Right atrium auricular region (tissue), 2 donors: ENCODE results near the gene ACBD4. TPM values are rescaled to one million over a fixed set of nuclear protein-coding genes. Genes with fewer than 3 reads are reported as not detected.

Experiments
- DNase-seq: peaks from one replicate; pipeline ENCODE4 v3.0.0-alpha.2; 2019; ENCODE audit warnings: low spot score
- H3K27ac ChIP-seq, 2 donors: fragments of 200-600 bp; sonication (generic); 1 replicate in 1 of 2; 2 replicates in 1 of 2; pipeline ENCODE4 v1.5.1; 2016 to 2019
- H3K27me3 ChIP-seq, 2 donors: fragments of 200-600 bp; sonication (generic); one replicate each; pipeline versions ENCODE4 v1.5.1 to v1.6.0; 2017 to 2019
- H3K36me3 ChIP-seq: fragments of 200-600 bp; sonication (generic); one replicate; pipeline ENCODE4 v1.5.1; 2016
- H3K4me1 ChIP-seq, 2 donors: fragments of 200-600 bp; sonication (generic); one replicate each; pipeline versions ENCODE4 v1.5.1 to v1.6.0; 2017 to 2019
- H3K4me3 ChIP-seq, 2 donors: fragments of 200-600 bp; sonication (generic); 1 replicate in 1 of 2; 2 replicates in 1 of 2; pipeline ENCODE4 v1.5.1; 2017 to 2019; ENCODE audit warnings: mild to moderate bottlenecking in 1 of 2, moderate library complexity in 1 of 2
- H3K9me3 ChIP-seq, 2 donors: fragments of 200-600 bp; sonication (generic); one replicate each; pipeline ENCODE4 v1.5.1; 2019
- total RNA-seq, 2 donors: library from RNA; depleted of rRNA; stranded (reverse); fragments of >200 nt; gene quantifications; one replicate each; pipeline ENCODE4 v1.1.0, GENCODE V29; 2016
- TF ChIP-seq, protein P1 (sequence below), 2 donors: fragments of 200-600 bp; sonication (generic); IDR thresholded peaks; one replicate each; pipeline ENCODE4 v1.5.1; 2019; ENCODE audit warnings: antibody characterized with exemption in 2 of 2

The ACBD4 gene
- total RNA-seq, 2 donors from 2014 or later, result 9.0 to 9.4 TPM

GRCh38 chr17:45114117-45114932, 21.2 kb upstream of the ACBD4 start:
- H3K27ac ChIP-seq, result peak overlapping the region in 1 of 2 donors; percentile 86
- H3K4me3 ChIP-seq, result no peak overlapping the region
- no peak for DNase-seq
- H3K36me3 ChIP-seq, result peaks cover 48% of the 10 kb centered on the region
- H3K27me3 ChIP-seq, result no peaks in the 10 kb centered on the region
- peaks cover 0 to 31% of the 10 kb centered on the region in 2 donors for H3K4me1 ChIP-seq
- no peaks in the 10 kb centered on the region for H3K9me3 ChIP-seq
- TF ChIP-seq, protein P1, sequence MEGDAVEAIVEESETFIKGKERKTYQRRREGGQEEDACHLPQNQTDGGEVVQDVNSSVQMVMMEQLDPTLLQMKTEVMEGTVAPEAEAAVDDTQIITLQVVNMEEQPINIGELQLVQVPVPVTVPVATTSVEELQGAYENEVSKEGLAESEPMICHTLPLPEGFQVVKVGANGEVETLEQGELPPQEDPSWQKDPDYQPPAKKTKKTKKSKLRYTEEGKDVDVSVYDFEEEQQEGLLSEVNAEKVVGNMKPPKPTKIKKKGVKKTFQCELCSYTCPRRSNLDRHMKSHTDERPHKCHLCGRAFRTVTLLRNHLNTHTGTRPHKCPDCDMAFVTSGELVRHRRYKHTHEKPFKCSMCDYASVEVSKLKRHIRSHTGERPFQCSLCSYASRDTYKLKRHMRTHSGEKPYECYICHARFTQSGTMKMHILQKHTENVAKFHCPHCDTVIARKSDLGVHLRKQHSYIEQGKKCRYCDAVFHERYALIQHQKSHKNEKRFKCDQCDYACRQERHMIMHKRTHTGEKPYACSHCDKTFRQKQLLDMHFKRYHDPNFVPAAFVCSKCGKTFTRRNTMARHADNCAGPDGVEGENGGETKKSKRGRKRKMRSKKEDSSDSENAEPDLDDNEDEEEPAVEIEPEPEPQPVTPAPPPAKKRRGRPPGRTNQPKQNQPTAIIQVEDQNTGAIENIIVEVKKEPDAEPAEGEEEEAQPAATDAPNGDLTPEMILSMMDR (IDR thresholded peaks at IDR 0.05), result no peak

DNA sequence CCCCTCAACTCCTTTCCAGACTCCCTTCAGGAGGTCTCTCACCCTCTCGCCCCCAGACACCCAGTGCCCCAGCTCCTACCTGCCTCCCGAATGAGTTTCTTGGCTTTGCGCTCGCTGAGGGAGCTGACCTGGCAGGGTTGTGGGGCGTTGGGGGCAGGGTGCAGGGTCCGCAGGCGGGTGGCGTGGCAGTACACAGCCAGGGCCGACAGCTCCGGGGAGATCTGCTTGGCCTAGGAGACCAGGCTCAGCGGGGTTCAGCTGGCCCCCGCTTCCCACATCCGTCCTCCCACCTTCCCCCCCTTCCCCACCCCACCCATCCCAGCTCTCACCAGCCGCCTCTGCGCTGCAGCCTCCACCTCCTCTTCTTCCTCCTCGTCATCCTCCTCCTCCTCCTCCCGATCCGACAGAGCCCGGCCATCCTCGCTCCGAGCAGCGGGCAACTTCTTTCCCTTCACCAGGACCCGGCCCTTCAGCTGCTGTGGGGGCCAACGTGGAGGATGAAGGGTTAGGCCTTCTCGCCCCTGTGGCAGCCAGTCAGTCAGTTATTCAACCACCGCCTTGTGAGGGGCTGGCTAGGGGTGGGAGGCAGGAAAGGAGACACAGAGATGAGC, 20.4 kb upstream of the ACBD4 start:
- Histone ChIP-seq H3K27ac (no peak overlapping the region), H3K36me3 (peaks cover 56% of the 10 kb centered on the region), H3K9me3 (no peaks in the 10 kb centered on the region), H3K4me3 (no peak overlapping the region), H3K27me3 (no peaks in the 10 kb centered on the region), H3K4me1 (peaks cover 0 to 23% of the 10 kb centered on the region in 2 donors)
- TF ChIP-seq, protein P1 (IDR thresholded peaks at IDR 0.05), result no peak
- DNase-seq, result no peak

GRCh38 chr17:45115871-45116270, 19.6 kb upstream of the ACBD4 start:
- Histone ChIP-seq H3K36me3 (peaks cover 57% of the 10 kb centered on the region), H3K4me1 (peaks cover 0 to 15% of the 10 kb centered on the region in 2 donors), H3K9me3 (no peaks in the 10 kb centered on the region), H3K4me3 (no peak overlapping the region), H3K27ac (no peak overlapping the region), H3K27me3 (no peaks in the 10 kb centered on the region)
- TF ChIP-seq, protein P1 (IDR thresholded peaks at IDR 0.05), result no peak
- no peak for DNase-seq

DNA sequence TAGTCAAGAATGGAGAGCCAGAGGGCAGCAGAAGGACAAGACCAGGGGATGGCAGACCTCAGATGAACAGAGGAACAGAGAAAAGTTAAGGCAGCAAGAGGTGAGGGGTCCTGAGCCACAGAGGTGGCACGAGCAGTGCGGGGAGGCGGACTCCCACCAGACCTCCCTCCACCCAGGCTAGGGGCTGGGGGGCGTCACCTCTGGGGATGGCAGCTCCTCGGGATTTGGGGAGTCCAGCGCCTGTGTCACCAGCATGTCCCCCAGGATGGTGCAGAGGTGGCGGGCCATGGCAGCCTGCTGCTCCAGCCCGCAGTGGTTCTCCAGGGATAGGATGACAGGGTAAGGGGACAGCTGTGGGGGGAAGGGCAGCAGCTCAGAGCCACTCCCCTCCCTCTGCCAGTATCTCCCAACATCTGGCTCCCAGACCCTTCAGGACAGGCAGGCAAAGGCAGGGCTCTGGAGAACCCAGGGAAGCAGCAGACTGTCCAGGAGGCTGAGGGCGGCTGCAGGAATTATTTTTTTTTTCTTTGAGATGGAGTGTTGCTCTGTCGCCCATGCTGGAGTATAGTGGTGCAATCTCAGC, 19.0 kb upstream of the ACBD4 start:
- Histone ChIP-seq H3K4me1 (peaks cover 0 to 10% of the 10 kb centered on the region in 2 donors), H3K27ac (no peak overlapping the region), H3K4me3 (no peak overlapping the region), H3K9me3 (no peaks in the 10 kb centered on the region), H3K27me3 (no peaks in the 10 kb centered on the region), H3K36me3 (peaks cover 57% of the 10 kb centered on the region)
- TF ChIP-seq, protein P1 (IDR thresholded peaks at IDR 0.05), result no peak
- no peak for DNase-seq

GRCh38 chr17:45117334-45117733, 18.2 kb upstream of the ACBD4 start:
- Histone ChIP-seq H3K4me3 (no peak overlapping the region), H3K36me3 (peaks cover 56% of the 10 kb centered on the region), H3K4me1 (peaks cover 0 to 10% of the 10 kb centered on the region in 2 donors), H3K27ac (no peak overlapping the region), H3K27me3 (no peaks in the 10 kb centered on the region), H3K9me3 (no peaks in the 10 kb centered on the region)
- no peak for DNase-seq
- TF ChIP-seq, protein P1 (IDR thresholded peaks at IDR 0.05), result no peak
